Fibroblast of the aortic adventitia (primary cell): ENCODE measurements around the gene ASTL. TPM values are rescaled to one million over a fixed set of nuclear protein-coding genes. Genes with fewer than 3 reads are reported as not detected.

ENCODE experiments used
- DNase-seq: peaks from one replicate; pipeline ENCODE4 v3.0.0-alpha.2; 2010; ENCODE audit warnings: low read depth
- H3K4me3 ChIP-seq: 2 replicates; pipeline ENCODE4 v1.5.1; 2011; ENCODE audit warnings: low read depth, mild to moderate bottlenecking, control low read depth, low read length, moderate library complexity
- CTCF ChIP-seq: IDR thresholded peaks from 2 replicates; pipeline ENCODE4 v1.5.1; 2011; ENCODE audit warnings: mild to moderate bottlenecking, low read length, control low read depth, inconsistent platforms; ENCODE audit not compliant: insufficient read depth
- total RNA-seq: library from RNA; depleted of rRNA; stranded (reverse); fragments of >200 nt; gene quantifications from 2 replicates; pipeline ENCODE4 v1.2.3, GENCODE V29; 2012; ENCODE audit warnings: low replicate concordance

Gene ASTL
- total RNA-seq, 1 donor = not detected

GRCh38 chr2:96170626-96171025, 32.3 kb upstream of the ASTL start:
- DNase-seq = no peak
- TF ChIP-seq CTCF = no peak
- H3K4me3 ChIP-seq = no peak overlapping the region

- TF ChIP-seq CTCF = no peak
Observed at GRCh38 chr2:96169868-96170507, 31.7 kb upstream of the ASTL start.

GRCh38 chr2:96167407-96168013, 29.2 kb upstream of the ASTL start:
- no peak overlapping the region for H3K4me3 ChIP-seq
- no peak for DNase-seq
- no peak for TF ChIP-seq CTCF

More at GRCh38 chr2:96169868-96170507, 31.7 kb upstream of the ASTL start:
- DNase-seq = no peak
- no peak overlapping the region for H3K4me3 ChIP-seq

- DNase-seq = no peak
- H3K4me3 ChIP-seq = no peak overlapping the region
- no peak for TF ChIP-seq CTCF
Observed at GRCh38 chr2:96164459-96165184, 26.3 kb upstream of the ASTL start.

GRCh38 chr2:96163768-96164429, 25.6 kb upstream of the ASTL start:
- TF ChIP-seq CTCF = no peak
- H3K4me3 ChIP-seq = no peak overlapping the region
- DNase-seq = no peak

GRCh38 chr2:96163415-96163767, 25.1 kb upstream of the ASTL start:
- no peak overlapping the region for H3K4me3 ChIP-seq
- no peak for TF ChIP-seq CTCF
- DNase-seq = no peak
